DMS114 treated with DMSO at 0.1 percent for 48 hours (cell line): ENCODE data around the gene EEFSEC.

ENCODE experiments used
- DNase-seq: peaks from one replicate; lab custom pipeline; 2025; ENCODE audit not compliant: unreplicated experiment; lab: John Stamatoyannopoulos, UW

Gene EEFSEC

DNA sequence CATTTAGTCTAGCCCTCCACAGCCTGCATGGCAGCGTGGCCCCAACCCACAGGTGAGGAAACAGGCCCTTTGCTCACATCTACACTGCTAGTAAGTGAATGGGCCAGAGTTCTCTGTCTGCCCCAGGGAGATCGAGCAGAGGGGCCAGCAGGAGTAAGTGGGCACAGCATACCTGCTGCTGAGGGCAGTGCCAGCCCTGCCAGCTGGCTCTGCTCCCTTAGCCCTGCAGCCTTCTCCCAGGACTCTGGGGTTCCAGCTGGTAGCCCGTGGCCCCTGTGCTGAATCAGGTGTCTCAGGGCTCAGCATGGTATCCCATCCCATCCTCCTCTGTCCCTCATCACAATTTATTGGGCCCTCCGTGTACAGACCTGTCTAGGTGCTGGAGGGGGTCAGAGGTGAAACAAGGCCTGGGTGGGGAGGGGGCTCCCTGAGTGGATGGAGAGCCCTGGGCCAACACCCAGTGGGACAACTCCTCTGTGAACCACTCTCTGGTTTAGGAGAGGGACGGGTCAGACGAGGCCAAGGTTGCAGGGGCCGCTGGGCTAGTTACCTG is 211.6 kb downstream of the EEFSEC start:
- DNase-seq, result no peak

DNA sequence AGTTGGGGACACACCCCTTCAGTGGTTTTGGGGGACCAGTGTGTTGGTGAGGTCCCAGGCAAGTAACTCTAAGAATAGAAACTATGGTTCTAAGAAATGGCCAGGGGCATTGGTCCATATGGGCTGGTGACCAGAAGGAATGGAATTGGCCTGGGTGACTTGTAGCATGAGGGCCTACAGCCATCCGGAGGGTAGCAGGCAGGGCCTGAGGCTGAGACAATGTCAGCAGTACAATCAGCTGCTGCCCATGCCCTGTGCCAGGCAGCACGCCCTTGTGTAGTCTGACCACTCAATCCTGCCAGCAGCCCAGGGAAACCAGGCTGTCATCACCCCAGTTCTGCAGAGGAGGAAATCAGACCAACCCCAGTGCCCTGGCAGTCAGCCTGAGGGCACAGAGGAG is 212.9 kb downstream of the EEFSEC start:
- no peak for DNase-seq

DNA sequence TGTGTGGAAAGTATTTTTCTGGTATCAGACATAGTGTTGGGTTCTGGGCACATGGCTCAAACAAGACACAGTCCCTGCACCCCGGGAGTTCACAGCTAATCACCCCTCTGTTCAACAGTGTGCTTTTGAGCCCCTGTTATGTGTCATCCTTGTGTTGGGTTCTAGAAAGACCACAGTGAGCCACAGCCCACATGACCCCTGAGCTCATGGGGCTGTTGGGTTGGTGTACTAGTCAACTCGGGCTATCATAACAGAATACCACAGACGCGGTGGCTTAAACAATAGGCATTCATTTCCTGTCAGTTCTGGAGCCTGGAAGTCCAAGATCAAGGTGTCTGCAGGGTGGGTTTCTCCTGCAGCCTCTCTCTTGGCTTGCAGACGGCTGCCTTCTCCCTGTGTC is 213.4 kb downstream of the EEFSEC start:
- no peak for DNase-seq

DNA sequence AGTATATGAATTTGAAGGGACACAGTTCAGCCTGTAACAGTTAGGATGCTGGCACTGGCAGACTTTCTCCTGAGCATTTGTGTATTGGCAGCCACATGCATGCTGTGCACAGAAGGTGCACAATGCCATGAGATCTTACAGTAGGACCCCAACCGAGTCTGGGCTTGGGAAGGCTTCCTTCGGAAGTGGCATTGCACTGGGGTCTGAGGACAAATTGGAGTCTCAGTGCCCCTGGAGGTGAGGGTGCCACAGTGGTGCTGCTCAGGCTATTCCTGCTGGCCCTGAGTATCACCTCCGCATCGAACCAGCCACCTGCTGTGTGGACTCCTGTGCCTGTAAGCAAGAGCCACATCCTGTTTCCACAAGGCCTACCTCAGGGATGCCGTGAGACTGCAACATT is 213.9 kb downstream of the EEFSEC start:
- no peak for DNase-seq

DNA sequence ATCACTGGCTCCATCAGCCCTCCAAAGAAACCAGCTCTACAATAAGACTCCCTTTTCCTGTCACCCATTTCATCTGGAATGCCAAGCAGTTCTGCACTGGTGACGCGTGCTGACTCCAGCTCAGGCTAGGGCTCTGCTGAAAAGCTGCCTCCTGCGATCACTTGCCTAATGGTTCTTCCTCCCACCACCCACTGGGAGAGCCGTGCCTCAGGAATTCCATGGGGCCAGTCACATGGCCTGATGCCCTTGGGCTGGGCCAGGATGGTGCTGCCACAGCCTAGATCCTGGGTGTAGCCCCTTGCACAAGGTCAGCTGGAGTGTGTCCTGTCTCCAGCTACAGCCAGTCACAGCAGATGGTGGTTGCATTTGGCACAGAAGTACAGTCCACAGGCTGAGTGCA is 214.5 kb downstream of the EEFSEC start:
- no peak for DNase-seq

DNA sequence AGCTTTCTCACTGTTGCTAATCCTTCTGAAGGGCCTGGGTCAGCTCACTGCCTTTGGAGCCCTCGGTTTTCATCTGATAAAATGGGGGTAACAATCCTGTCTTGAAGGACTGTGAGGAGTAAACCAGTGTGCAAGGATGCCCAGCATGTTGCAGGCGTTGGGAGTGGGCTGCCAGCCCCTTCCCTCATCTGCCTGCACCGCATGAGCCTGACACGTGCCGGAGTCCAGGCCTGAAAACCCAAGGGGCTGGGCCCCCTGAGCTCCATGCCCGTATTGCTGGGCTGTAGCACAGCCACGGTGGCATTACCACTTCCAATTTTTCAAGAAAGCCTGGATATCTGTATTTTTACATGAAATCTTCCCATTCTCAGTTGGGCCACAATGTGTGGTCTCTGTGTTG is 215.3 kb downstream of the EEFSEC start:
- no peak for DNase-seq

DNA sequence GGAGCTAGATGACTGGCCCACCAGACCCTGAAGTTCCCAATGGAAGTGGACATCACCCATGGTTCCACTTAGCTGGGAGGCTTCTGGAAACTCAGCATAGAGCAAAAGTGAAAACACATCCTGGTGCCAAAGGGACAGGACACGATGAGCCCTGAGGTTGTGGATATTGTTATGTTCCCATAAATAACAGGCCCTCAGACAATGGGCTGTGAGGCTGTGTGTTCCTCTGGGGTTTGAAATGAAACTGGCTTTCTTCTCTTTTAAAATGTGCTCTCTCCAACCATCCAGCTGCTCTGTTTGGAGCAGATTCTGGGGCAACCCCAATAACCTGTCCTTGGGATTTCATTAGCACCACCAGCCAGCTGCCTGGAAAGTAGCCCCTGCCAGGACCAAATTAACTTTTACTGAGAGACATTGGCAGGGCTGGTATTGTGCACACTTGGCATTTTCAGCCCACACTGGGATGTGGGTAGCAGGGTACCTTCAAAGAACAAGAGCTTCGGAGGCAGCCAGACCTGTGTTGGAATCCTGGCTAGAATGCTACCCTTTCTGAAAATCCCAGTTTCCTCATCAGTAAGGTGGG is 215.9 kb downstream of the EEFSEC start:
- DNase-seq, result no peak

DNA sequence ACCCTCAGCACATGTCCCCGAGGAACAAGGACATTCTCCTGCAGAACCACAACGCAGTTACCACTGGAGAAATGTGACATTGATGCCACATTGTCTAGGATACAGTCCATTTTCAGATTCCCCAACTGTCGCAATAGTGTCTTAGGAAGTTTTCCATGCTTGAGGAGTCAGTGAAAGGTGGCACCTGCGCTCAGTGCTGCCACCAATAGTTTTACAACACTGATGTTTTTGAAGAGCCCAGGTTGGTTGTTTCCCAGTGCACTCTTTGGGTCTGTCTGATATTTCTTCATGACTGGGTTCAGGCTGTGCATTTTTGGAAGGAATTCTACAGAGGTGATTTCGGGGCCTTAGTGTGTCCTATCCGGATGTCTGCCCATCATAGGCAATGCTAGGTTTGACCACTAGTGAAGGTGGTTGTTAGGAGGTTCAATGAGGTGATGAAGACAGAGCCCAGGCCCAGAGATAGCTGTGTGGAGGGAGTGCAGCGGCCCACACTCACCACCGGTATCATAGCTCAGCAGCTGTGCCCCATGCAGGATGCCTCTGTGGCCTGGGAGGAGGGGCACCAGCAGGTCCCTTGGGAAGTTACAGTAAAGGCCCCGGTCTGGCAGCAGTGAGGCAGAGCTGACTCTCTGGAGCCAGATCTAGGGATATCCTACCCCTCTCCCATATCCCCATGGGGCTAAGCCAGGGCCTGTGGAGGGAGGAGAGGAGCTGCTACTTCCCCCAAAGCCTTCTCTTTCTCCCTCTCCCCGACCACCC is 216.8 kb downstream of the EEFSEC start:
- DNase-seq, result no peak

DNA sequence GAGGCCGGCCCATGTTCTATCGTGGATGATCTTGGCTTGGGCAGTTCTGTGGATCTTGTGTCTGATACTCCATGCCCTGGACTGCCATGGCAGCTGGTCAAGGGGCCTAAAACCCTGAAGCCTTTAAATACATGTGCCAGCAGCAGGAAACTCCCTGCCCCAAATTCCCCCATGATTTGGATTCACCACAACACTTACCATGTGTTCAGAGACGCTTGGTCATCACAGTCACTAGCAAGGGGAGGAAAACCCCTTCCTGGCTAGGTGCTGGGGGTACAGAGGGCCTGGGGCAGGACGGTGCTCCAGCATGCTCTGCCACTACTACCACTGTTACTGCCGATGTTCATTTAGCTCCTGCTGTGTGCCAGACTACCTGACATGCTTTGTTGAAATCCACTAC is 219.0 kb downstream of the EEFSEC start:
- no peak for DNase-seq

DNA sequence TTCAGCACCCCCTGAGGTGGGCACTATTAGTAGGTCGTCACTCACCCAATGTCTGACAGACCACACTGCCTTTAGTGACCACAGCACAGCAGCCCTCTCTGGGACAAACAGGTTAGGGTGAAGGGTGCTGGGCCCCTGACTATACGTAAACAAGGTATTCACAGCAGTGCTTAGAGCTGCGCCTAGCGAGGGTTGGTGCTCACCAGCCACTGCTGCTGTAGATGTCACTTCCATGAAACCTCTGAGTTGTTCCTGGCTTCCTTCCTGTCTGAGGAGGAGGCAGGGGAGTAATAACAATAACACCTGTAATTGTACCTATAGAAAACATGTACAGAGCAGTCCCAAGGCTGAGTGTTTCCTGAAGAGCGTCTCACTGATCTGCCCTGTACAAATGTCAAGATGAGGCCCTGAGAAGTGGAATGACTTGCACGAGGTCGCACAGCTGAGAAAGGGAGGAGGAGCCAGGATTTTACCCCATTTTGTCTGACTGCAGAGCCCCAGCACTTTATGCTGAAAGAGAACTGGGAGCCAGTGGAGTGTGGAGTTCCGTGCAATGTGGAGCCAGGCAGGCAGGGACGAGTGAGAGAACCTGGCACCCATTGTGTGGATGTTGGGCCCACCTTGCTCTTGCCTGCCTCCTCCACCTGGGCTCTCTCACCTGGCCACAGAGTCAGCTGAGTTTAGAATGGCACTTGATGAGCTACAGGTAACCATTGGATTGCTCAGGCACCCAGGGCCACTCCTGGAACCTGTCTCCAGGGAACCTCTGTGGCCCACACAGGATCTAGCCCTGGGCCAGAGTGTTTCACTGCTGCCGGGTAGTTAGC is 219.6 kb downstream of the EEFSEC start:
- no peak for DNase-seq

DNA sequence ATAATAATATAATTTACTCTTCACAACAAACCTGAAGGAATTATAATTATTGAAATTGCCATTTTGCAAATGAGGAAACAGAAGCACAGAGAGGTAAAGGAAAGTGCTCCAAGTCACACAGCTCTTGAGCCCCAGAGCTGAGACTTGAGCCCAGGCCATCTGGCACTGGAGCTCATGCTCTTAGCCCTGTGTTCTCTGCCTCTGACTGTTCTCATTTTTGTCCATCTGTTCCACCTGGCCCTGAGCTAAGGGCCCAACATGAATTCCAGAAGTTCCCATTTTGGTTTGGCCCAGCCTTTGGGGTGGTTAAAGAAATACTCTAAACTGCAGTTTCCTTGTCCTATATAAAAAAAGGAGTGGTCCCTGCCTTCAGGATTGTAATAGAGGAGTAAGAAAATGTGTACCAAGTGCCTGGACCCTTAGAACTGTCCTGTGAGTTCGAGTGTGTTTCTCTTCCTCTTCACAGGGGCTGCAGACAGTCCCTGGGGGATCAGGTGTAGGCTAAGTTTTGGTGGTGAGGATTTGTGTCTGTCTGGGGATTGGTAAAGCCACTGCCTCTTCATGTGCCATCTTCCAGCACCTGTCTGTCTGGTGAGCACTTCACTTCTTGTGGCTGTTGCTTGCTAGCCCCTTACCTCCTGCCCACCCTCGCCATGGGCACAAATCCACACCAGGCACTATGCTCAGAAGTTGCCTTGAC is 221.6 kb downstream of the EEFSEC start:
- no peak for DNase-seq

DNA sequence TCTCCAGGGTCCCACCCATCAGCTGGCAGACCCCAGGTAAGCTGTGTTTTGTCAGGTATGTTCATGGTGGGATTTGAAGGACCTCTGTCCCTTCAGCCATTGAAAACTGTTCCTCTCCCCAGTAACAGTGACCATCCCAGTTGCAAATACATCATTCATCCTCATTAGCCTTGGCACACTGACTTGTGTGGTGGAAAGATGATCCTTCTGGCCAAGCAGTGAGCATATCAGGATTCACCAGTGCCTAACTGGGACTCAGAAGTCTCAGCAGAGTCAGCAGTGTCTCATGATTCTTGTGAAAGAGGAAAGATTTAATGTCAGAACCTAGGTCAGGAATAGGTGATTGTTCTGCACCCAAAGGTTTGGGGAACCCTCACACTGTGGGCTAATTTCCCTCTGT is 223.2 kb downstream of the EEFSEC start:
- DNase-seq, result no peak

DNA sequence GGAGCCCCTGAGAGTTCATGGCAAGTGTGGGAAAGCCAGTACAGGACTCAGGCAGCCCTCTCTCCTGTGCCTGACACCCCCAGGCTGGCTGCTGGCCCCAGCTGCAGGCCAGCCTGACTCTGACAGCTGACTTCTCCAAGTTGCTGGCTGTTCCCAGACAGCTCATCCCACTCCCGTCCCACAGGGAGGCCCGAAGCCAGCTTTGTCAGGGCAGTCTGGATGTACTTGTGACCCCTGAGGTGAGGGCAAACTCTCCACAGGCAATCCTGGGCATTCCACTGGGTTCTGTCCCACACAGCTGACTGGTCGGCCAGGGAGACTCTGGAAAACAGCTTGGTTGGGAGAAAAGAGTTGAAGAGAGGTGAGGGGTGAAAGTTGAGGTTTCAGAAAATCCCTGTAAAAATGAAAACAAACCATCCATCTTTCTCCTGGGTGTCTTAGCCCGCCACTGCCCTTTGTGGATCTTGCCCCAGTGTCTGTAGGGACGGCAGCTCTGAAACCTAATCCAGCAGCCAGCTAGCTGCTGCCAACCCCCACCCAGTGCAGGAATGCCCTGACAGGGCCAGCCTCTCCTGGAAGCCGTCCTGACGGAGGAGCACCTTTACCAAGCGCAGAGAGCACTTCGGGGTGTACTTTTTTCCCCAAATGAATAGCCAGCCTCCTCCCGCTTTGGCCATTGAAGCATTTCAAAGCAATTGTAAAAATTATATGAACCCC is 225.5 kb downstream of the EEFSEC start:
- DNase-seq, result no peak

DNA sequence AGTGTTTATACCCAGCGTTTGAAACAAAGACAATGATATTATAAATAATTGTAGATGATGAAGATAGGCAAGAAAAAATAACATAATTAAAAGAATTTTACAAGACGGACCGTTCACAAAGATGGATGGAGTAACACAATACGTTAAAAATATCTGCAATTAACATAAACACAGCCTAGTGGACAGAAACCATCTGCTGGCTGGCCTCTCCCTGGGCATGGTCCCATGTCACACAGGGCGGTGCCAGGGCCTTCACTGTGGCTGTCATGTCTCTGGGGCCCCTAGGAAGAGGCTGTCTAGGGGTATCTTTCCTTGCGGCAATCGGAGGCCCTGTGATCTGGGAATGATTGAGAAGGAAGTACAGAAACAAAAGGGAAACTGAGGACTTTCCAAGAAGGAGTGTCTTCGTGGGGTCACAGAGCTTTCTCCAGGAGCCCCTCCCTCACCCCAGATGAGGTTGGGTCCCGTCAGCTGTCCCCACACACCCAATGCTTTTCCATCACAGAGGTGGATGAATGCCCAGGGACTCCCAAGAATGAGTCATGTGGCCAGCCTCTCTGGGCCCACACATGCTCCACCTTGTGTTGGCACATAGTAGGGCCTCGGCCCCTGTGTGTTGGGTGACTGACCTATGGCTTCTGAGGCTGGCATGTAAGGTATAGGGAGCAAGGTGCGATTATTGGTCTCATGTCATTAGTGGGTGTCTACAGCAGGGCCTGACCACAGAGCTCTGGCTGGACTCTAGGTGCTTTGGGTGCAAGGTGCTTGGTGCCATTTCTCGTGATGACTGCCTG is 226.3 kb downstream of the EEFSEC start:
- no peak for DNase-seq

DNA sequence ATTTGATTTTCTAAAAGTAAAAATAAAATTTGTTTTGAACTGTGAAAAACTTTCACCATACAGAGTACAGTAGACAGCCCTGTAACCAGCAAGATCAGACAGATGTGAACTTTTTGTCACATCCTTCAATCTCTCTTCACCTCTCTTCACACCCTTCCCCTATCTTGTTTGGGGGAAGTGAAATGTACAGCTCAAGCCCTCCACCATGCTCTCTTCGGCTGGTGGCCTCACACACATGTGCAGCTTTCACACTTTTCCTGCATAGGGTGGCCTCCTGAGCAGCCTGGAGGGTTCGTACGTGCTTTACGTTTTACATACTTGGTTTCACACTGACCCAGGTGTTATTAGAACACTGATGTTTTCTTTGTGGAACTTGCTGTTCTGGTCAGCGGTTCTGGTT is 227.0 kb downstream of the EEFSEC start:
- DNase-seq, result no peak

DNA sequence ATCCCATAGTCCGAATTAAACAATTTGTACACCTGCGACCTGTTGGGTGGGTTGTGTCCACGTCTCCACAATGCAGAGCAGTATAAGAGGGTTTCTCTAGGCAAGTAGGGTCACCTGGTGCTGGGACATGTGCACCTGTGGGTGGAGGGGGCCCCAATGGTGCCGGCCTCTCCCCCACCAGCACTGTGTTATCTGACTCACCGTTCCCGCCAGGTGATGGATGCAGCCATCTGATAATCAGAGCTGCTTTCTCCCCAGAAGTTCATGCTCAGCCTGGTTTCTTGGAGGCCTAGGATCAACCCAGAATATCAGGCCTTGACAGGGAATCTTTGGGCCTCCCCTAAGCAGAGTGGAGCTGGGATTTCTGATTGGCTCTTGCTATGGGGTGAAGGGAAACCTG is 227.4 kb downstream of the EEFSEC start:
- no peak for DNase-seq

DNA sequence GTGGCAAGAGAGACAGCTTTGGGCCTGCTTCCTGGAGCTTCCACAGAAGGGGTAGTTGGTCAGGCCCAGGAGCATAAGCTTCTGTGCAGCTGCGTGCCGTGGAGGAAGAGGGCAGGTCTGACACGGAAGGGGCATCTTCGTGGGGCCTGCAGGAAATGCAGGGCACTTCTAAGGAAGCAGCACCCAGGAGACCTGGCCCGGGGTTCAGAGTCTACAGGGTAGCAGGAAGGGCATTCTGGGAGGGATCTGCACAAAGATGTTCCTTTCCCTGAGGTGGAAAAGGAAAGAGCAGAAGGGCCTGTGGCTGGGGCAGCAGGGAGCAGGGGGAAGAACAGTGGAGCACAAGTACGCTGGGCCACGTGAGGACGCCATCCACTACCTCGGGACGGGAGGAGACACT is 228.3 kb downstream of the EEFSEC start:
- DNase-seq, result no peak

DNA sequence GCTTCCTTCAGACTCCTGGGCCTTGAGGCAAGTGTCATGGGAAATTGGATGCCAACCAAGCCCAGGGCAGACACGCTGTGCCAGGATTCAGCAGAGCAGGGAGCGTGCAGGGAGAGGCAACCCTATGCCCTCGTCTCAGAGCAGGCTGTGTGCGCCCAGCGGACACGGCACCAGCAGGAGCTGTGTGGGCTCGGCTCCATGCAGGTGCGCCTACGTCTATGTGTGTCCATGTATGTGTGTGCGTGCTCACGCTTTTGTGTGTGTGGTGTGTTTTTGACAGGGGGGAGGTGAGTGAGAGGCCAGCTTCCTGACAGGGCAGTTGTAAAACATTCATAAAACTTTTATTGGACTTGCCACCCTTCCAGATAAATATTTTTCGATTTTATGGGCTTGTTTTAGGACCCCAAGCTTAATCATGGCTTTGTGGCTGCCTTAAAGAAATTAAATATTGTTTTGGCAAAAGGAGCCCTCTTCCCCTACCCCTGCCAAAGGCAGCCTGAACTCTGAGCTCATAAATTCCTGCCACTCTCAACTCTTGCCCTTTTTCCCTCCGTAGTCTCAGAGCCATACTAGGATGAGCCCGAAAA is 229.0 kb downstream of the EEFSEC start:
- DNase-seq, result no peak
